Measurements from ENCODE around the gene MYO5A. TPM values are rescaled to one million over a fixed set of nuclear protein-coding genes. Genes with fewer than 3 reads are reported as not detected.

Gene MYO5A
- total RNA-seq, 1 experiment from 2014 or later: 17.6 TPM

DNA sequence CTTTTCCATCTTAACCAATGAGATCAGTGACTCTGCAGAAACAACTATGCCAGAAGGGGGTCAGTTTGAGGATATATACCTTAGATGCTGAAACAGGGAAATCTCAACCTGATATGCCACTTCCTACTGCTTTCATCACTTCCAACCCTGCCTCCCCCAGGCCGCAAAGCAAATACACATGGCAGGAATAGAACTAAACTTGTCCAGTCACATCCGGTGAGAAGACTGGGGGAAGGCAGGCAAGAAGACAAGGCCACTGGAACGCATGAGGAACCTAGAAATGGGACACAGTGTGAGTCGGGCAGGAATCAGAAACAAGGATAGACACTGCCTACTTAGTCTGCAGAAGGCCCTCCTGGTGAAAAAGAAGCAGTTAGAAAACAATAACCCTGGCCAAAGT lies 90.6 kb downstream of the MYO5A start:
- peaks cover 13 to 17% of the 10 kb centered on the region in 2 experiments for H3K4me1 ChIP-seq (ENCODE audit: control insufficient read depth in 1 of 2, insufficient read depth in 2 of 2, low read length in 2 of 2)
- ChIA-PET CTCF (no interaction called here), POLR2A (no interaction called here), RAD21 (ENCODE audit: low non-redundant PET in 1 of 2, low total read pairs in 2 of 2, uncharacterized antibody in 2 of 2, unreplicated experiment in 2 of 2) (interaction anchor here in 1 of 2 experiments (0.7 kb wide), 1 partner anchor 298 kb away, joined by 5 read pairs; no protein-coding TSS in a partner anchor)
- H3K9me3 ChIP-seq (ENCODE audit: control insufficient read depth in 1 of 2, insufficient read depth in 1 of 2, low read depth in 1 of 2, low read length in 2 of 2): no peaks in the 10 kb centered on the region
- ATAC-seq: no peak
- TF ChIP-seq CBX3 (IDR thresholded peaks at IDR 0.05; ENCODE audit: low read depth) (no peak), POLR2A (IDR thresholded peaks at IDR 0.05; ENCODE audit: borderline replicate concordance, extremely low read depth, insufficient read depth, insufficient read length) (no peak), YY1 (IDR thresholded peaks at IDR 0.05; ENCODE audit: extremely low read depth, insufficient replicate concordance, low read depth, low read length) (no peak), EZH2 (IDR thresholded peaks at IDR 0.05) (no peak)
- TF ChIP-seq, protein P1, sequence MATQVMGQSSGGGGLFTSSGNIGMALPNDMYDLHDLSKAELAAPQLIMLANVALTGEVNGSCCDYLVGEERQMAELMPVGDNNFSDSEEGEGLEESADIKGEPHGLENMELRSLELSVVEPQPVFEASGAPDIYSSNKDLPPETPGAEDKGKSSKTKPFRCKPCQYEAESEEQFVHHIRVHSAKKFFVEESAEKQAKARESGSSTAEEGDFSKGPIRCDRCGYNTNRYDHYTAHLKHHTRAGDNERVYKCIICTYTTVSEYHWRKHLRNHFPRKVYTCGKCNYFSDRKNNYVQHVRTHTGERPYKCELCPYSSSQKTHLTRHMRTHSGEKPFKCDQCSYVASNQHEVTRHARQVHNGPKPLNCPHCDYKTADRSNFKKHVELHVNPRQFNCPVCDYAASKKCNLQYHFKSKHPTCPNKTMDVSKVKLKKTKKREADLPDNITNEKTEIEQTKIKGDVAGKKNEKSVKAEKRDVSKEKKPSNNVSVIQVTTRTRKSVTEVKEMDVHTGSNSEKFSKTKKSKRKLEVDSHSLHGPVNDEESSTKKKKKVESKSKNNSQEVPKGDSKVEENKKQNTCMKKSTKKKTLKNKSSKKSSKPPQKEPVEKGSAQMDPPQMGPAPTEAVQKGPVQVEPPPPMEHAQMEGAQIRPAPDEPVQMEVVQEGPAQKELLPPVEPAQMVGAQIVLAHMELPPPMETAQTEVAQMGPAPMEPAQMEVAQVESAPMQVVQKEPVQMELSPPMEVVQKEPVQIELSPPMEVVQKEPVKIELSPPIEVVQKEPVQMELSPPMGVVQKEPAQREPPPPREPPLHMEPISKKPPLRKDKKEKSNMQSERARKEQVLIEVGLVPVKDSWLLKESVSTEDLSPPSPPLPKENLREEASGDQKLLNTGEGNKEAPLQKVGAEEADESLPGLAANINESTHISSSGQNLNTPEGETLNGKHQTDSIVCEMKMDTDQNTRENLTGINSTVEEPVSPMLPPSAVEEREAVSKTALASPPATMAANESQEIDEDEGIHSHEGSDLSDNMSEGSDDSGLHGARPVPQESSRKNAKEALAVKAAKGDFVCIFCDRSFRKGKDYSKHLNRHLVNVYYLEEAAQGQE (IDR thresholded peaks at IDR 0.05; ENCODE audit: low read depth): no peak
- no peak overlapping the region for H3K27ac ChIP-seq (ENCODE audit: low read depth, low read length)
- intact Hi-C loops (cut with micrococcal nuclease): no loop called here
- H3K9me2 ChIP-seq (ENCODE audit: insufficient read depth): no peaks in the 10 kb centered on the region
- no peaks in the 10 kb centered on the region for H3K27me3 ChIP-seq (ENCODE audit: insufficient read depth, low read length)
- no peak overlapping the region for H3K9ac ChIP-seq (ENCODE audit: low read length)
- H3K4me3 ChIP-seq (replicated peaks in 1 of 2; ENCODE audit: low read depth in 1 of 2, low read length in 2 of 2): no peak overlapping the region
- DNase-seq (ENCODE audit: low read depth, low spot score): no peak
- H4K20me1 ChIP-seq (ENCODE audit: insufficient read depth): no peaks in the 10 kb centered on the region
- H3K36me3 ChIP-seq (ENCODE audit: control insufficient read depth in 1 of 2, insufficient read depth in 2 of 2, low read length in 2 of 2): no peaks in the 10 kb centered on the region
- H3K4me2 ChIP-seq (ENCODE audit: low read length): no peak overlapping the region
- no TSS peak for BruUV-seq (replicated peaks)
- no peaks in the 10 kb centered on the region for H3K79me2 ChIP-seq (ENCODE audit: insufficient read depth, low read length)
- no peak overlapping the region for H2AFZ ChIP-seq (ENCODE audit: low read depth, low read length, poor library complexity, severe bottlenecking)

DNA sequence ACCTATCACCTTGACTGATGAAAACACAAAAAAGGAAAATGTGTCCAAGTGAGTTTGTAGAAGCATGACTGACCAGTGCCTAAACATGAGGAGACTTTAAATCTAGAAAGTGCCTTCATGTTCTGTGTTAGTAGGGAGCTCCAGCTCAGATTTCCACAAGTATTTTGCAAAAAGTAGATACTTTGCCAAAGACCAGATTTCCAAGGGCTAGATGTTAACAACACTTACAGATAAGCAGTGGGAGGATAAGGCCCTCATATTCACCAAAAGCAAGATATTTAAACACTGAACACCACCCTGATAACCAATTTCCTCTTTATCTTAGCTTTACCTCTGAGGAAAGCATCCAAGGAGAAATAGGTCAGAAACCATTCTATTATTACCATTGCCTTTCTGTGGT lies 91.0 kb downstream of the MYO5A start:
- RAD21 ChIA-PET (ENCODE audit: low non-redundant PET in 1 of 2, low total read pairs in 2 of 2, uncharacterized antibody in 2 of 2, unreplicated experiment in 2 of 2): interaction anchor here in 1 of 2 experiments (0.7 kb wide), 1 partner anchor 298 kb away, joined by 5 read pairs; no protein-coding TSS in a partner anchor
- no peak overlapping the region for H2AFZ ChIP-seq (ENCODE audit: low read depth, low read length, poor library complexity, severe bottlenecking)
- no peaks in the 10 kb centered on the region for H3K36me3 ChIP-seq (ENCODE audit: control insufficient read depth in 1 of 2, insufficient read depth in 2 of 2, low read length in 2 of 2)
- no peak overlapping the region for H3K4me3 ChIP-seq (replicated peaks in 1 of 2; ENCODE audit: low read depth in 1 of 2, low read length in 2 of 2)
- no peaks in the 10 kb centered on the region for H3K79me2 ChIP-seq (ENCODE audit: insufficient read depth, low read length)
- H3K27me3 ChIP-seq (ENCODE audit: insufficient read depth, low read length): no peaks in the 10 kb centered on the region
- peaks cover 13 to 17% of the 10 kb centered on the region in 2 experiments for H3K4me1 ChIP-seq (ENCODE audit: control insufficient read depth in 1 of 2, insufficient read depth in 2 of 2, low read length in 2 of 2)
- no peaks in the 10 kb centered on the region for H4K20me1 ChIP-seq (ENCODE audit: insufficient read depth)
- CTCF ChIA-PET: no interaction called here
- intact Hi-C loops (cut with micrococcal nuclease): no loop called here
- H3K4me2 ChIP-seq (ENCODE audit: low read length): no peak overlapping the region
- no peak overlapping the region for H3K27ac ChIP-seq (ENCODE audit: low read depth, low read length)
- BruUV-seq (replicated peaks): no TSS peak
- no peak overlapping the region for H3K9ac ChIP-seq (ENCODE audit: low read length)
- DNase-seq (ENCODE audit: low read depth, low spot score): no peak
- H3K9me3 ChIP-seq (ENCODE audit: control insufficient read depth in 1 of 2, insufficient read depth in 1 of 2, low read depth in 1 of 2, low read length in 2 of 2): no peaks in the 10 kb centered on the region
- ATAC-seq: no peak
- POLR2A ChIA-PET: no interaction called here
- no peaks in the 10 kb centered on the region for H3K9me2 ChIP-seq (ENCODE audit: insufficient read depth)
- TF ChIP-seq, protein P1 (IDR thresholded peaks at IDR 0.05; ENCODE audit: low read depth): no peak
- TF ChIP-seq YY1 (IDR thresholded peaks at IDR 0.05; ENCODE audit: extremely low read depth, insufficient replicate concordance, low read depth, low read length) (no peak), ZNF274 (IDR thresholded peaks at IDR 0.05; ENCODE audit: low read depth, low read length) (no peak), SP1 (IDR thresholded peaks at IDR 0.05; ENCODE audit: low read depth) (no peak)
- TF ChIP-seq, protein P2, sequence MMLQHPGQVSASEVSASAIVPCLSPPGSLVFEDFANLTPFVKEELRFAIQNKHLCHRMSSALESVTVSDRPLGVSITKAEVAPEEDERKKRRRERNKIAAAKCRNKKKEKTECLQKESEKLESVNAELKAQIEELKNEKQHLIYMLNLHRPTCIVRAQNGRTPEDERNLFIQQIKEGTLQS (IDR thresholded peaks at IDR 0.05): no peak
- TF ChIP-seq, protein P3, sequence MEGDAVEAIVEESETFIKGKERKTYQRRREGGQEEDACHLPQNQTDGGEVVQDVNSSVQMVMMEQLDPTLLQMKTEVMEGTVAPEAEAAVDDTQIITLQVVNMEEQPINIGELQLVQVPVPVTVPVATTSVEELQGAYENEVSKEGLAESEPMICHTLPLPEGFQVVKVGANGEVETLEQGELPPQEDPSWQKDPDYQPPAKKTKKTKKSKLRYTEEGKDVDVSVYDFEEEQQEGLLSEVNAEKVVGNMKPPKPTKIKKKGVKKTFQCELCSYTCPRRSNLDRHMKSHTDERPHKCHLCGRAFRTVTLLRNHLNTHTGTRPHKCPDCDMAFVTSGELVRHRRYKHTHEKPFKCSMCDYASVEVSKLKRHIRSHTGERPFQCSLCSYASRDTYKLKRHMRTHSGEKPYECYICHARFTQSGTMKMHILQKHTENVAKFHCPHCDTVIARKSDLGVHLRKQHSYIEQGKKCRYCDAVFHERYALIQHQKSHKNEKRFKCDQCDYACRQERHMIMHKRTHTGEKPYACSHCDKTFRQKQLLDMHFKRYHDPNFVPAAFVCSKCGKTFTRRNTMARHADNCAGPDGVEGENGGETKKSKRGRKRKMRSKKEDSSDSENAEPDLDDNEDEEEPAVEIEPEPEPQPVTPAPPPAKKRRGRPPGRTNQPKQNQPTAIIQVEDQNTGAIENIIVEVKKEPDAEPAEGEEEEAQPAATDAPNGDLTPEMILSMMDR (IDR thresholded peaks at IDR 0.05 in 2 of 3, conservative IDR thresholded peaks at IDR 0.05 in 1 of 3; ENCODE audit: borderline replicate concordance in 1 of 3, insufficient read depth in 1 of 3, low read depth in 2 of 3, low read length in 2 of 3): no peak

Measured in HCT116 (cell line).